NK-92 (cell line): ENCODE measurements around the gene AQP1.

Experiments
- DNase-seq: peaks from one replicate; lab custom pipeline; 2025; ENCODE audit not compliant: unreplicated experiment; lab: John Stamatoyannopoulos, UW

Gene AQP1

DNA sequence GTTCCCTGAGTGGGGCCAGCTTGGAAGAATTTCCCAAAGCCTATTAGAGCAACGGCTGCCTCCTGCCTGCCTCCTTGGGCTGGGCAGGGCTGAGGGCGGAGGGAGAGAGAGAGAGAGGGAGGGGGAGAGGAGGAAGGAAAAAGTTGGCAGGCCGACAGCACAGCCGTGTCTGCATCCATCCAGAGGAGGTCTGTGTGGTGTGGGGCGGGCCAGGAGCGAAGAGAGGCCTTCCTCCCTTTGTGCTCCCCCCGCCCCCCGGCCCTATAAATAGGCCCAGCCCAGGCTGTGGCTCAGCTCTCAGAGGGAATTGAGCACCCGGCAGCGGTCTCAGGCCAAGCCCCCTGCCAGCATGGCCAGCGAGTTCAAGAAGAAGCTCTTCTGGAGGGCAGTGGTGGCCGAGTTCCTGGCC, at the start of gene AQP1:
Gene AQP1 (plus strand): TSS at position 293 of the 409 bp plus-strand sequence. CDS start 57 bp downstream, at position 350.
- DNase-seq = no peak

DNA sequence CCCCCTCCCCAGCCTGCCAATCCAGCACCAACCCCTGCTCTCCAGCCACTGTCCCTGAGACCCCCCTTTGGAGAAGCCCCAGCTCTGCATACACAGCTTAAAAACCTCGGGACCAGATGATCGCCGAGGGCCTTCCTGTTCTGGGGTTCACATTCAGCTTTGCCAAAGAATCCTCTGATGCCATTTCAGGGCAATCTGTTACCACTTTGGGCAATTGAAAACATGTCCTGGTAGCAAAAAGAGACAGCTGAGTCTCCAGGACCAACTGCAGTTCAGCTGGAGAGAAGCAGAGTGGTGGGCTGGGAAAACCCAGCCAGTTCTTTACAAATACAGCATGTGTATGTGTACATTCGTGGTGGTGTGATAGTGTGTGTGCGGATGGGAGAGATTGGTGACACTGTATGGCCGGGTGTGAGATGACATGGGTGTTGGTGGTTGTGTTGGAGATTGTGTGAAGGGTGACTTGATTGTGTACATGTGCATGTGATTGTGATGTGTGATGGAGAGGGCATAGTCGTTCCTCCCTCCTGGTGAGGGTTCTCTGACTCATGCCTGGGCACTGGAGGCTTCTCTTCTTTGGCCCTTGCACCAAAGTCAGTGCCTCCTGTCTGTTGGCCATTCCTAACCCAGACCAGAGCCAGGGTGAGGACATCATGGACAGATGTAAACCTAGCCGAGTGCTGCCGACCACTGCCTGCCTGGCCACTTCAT, 48.5 kb upstream of the AQP1 start:
- DNase-seq = no peak

GRCh38 chr7:30863706-30864035, 48.0 kb upstream of the AQP1 start:
- DNase-seq = no peak

GRCh38 chr7:30864101-30864500, 47.6 kb upstream of the AQP1 start:
- DNase-seq = no peak

DNA sequence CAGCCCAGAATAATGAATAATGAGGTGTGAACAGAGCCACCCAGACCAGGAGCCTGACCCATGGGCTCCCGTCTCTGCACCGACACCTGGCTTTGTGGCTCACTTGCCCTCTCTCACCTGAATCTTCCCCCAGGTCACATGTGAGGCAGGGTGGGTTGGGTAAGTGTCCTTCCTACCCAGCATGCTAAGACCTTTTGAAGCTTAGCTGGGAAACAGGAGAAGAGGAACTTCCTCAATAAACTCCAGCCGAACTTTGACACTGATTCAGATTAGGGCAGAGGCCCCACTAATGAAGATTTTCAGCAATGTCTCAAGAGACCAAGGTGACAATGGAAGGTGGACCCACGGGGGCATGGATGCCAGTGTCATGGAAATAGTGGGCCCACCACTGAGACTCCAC, 46.6 kb upstream of the AQP1 start:
- no peak for DNase-seq

- DNase-seq = no peak
These were observed 45.8 kb upstream of the AQP1 start for GRCh38 chr7:30865821-30866220.

DNA sequence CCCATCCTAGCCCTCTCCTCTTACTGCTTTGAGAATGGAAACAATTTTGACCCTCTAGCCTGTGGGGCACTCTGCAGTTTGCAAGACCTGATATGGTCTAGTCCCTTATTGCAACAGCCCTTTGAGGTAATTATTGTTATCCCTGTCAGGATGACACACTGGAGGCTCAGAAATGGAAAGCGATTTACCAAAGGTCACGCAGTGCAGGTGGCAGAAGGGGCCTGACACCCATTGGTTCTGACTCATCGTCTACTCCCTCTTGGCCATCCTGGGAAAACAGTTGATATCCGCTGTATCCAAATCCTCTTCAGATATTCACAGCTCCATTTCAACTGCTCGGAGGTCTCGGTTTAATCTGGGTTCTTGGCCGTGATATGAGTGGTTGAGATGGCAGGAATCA, 44.7 kb upstream of the AQP1 start:
- DNase-seq = no peak

DNA sequence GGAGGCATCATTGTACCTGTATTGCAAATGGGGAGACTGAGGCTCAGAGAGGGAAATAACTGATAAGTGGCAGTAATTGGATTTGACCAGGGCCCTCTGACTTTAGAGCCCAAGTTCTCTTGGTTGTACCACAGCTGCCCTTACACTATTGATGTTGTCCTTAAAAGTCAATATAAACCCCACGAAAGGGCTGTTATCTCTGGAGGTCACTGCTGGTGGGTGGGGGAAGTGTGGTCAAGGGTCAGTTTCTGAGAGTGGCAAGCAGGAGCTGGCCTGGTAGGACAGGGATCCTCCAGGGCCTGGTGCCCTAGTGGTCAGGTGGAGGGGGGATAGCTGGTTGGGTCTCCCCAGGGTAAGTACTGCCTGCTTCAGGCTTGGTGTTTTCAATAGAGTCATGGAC, 44.2 kb upstream of the AQP1 start:
- no peak for DNase-seq

DNA sequence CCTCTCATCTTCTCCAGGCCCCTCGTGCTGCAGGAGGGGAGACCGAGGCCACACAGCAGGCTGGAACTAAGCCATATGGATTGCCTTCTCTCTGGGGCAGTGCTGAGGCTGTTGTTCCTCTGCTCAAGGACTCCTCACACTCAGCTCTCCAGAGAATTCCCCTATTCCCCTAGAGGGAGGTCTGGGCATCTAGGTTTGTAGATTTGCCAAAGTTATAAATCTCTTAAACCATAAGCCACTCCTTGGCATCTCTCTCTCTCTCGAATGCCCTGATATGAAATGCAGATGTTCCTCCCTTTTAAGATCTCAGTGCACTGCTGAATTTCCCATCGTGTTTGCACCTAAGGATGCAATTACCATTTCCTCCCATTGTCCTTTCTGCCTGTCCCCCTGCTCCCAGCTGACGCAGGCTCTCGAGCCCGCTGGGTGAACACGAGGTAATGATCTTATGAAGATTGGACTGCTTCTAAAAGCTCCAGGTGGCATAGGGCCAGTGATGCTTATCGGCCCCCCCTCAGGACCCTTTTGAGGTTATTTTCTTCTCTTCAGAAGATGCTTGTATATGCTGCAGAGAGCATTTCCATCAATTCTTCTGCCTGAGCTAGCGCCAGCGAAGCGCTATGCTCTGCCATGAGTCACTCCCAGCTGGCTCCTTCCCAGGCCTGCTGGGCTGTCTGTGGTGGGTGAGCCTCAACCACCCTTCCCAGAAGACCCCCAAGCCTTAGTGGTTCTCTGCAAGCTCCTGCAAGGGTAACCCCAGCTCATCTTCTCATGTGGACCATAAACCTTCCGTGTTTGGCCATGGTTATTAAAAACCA, 41.6 kb upstream of the AQP1 start:
- no peak for DNase-seq

GRCh38 chr7:30870821-30871518, 40.7 kb upstream of the AQP1 start:
- no peak for DNase-seq

DNA sequence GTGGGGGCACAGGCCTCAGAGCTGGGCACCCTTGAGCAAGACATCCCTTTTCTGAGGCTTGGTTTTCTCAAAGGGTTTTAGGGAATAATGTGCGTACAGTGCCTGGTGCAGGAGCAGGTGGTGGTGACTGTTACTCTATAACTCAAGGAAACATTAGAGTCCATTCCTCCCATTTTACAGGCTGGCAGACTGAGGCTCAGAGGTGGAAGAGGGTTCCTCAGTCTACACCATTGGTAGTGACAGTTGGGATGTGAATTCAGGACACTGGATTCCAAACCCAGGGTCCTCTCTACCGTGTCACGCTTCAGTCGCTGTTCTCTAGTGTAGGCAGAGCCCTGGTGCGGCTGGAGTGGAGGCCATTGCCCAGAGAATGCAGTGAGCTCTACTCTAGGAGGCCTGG, 40.0 kb upstream of the AQP1 start:
- no peak for DNase-seq

DNA sequence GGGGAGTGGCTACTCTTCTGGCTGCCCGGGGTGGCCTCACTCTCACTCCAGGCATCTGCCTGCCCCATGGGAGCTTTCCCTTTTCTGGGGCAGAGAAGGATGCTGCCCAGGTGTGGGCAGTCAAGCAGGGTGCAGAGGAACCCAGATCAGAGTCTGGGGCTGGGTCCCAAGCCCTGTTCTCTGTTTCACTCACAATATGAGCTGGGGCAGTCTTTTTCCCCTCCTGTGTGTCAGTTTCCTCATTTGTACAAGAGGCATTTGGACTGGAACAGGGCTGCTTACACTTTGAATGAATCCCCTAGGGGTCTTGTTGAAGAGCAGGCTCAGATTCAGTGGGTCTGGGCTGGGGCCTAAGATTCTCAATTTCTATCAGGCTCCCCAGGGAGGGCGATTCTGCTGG, 38.4 kb upstream of the AQP1 start:
- no peak for DNase-seq

- DNase-seq = no peak
These were observed 38.0 kb upstream of the AQP1 start for GRCh38 chr7:30873656-30874055.

- DNase-seq = no peak
These were observed 36.9 kb upstream of the AQP1 start for GRCh38 chr7:30874656-30875302.

GRCh38 chr7:30877015-30877769, 34.5 kb upstream of the AQP1 start:
- no peak for DNase-seq

DNA sequence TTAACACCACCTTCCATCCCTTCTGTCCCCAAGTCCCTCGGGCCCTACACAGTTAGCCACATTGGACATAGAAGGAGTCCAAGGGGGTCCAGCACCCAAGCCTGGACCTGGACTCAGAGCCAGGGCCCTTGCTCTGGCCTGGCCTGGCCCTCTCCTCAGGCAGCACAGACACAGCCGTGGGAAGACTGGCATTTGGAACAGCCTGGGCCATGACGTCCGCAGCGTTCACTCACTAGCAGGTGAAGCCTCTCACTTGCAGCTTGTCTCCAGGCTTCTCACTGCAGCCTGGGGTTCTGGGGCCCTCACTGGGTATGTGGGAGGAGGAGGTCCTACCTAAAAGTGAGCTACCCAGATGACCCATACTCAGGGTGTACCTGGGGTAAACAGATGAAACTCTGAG, 33.7 kb upstream of the AQP1 start:
- no peak for DNase-seq

GRCh38 chr7:30879139-30880124, 32.2 kb upstream of the AQP1 start:
- DNase-seq = no peak

GRCh38 chr7:30880125-30880720, 31.4 kb upstream of the AQP1 start:
- no peak for DNase-seq

- DNase-seq = no peak
These were observed 30.7 kb upstream of the AQP1 start for GRCh38 chr7:30880941-30881340.
